Hematopoietic multipotent progenitor cell (in vitro differentiated cells): Measurements from ENCODE around the gene MAGI2. TPM values are rescaled to one million over a fixed set of nuclear protein-coding genes. Genes with fewer than 3 reads are reported as not detected.
A peak's percentile ranks its signal among the peaks of the same experiment; 100 is the strongest.
"Not testable (repeated sequence)": the region's sequence is repeated elsewhere in the genome, so short reads cannot be mapped to it uniquely, and the experiment has no call there.

Experiments
- DNase-seq, 3 donors: peaks; one replicate each; pipeline ENCODE4 v3.0.0-alpha.2; 2011 to 2015; ENCODE audit warnings: low read depth in 2 of 3, low spot score in 2 of 3
- total RNA-seq: library from RNA; depleted of rRNA; stranded (reverse); fragments of >200 nt; gene quantifications from one replicate; pipeline ENCODE4 v1.2.3, GENCODE V29; 2012

Gene MAGI2
- total RNA-seq, 1 donor, result 2.7 TPM

DNA sequence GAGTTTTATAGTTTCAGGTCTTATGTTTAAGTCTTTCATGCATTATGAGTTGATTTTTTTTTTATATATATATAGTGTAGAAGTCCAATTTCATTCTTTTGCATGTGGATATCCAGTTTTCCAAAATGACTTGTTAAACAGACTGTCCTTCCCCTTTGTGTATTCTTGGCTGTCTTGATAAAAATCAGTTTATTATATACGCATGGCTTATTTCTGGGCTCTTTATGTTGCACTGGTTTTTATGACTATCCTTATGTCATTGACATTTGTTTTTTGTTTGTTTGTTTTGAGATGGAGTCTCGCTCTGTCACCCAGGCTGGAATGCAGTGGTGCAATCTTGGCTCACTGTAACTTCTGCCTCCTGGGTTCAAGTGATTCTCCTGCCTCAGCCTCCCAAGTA, 485.9 kb downstream of the MAGI2 start:
- not testable (repeated sequence) for DNase-seq

DNA sequence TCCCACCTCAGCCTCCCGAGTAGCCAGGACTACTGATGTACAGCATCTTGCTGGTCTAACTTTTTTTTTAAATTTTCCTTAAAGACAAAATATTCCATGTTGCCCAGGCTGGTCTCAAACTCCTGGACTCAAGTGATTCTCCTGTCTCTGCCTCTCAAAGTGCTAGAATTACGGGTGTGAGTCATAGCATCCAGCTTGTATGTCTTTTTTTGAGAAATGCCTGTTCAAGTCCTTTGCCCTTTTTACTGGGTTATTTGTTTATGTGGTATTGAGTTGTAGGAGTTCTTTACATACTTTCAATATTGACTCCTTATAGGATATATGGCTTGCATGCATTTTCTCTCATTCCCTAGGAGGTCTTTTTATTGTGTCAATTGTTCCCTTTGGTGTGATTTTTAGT, 486.4 kb downstream of the MAGI2 start:
- no peak for DNase-seq

GRCh38 chr7:78959477-78959876, 494.0 kb downstream of the MAGI2 start:
- no peak for DNase-seq

GRCh38 chr7:78955329-78955728, 498.1 kb downstream of the MAGI2 start:
- no peak for DNase-seq

GRCh38 chr7:78953726-78954363, 499.6 kb downstream of the MAGI2 start:
- DNase-seq, result no peak

- DNase-seq, result peak in 1 of 3 donors; percentile 2
Observed at GRCh38 chr7:78953090-78953489, 500.4 kb downstream of the MAGI2 start.

DNA sequence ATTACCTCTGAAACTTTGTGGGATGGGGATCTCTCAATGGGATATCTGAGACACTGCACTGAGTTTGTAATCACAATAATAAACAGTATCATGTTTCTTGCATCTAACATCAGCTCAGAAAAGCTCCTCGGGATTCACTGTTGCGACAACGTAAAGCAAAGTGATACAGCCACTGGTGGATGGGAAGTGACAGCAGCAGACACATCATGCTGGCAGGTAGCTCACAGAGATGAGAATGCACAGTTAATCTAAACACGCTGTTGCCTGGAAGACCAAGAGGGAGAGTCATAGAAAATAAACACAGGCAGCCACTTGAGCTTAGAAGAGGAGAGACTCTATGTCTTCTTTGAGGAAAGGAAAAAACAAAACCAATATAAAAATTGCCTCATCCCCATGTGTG, 513.8 kb downstream of the MAGI2 start:
- no peak for DNase-seq

- peak in 1 of 3 donors; percentile 0 for DNase-seq
Observed at GRCh38 chr7:78924581-78924980, 528.9 kb downstream of the MAGI2 start.

DNA sequence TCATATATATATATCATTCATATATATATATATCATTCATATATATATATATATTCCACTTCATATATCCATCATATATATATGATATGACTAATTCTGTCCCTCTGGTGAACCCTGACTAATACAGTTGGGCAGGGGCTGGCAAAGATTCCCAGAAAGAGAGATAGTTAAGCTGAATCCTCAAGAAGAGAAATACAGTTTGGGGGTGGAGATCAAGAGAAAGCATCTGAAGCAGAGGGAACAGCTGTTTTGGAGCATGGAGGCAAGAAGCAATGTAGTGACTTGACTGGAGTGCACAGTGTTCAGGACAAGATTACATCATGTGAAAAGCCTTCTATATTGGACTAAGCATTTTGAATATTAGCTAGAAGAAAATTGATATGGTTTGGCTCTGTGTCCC, 540.7 kb downstream of the MAGI2 start:
- DNase-seq, result no peak

DNA sequence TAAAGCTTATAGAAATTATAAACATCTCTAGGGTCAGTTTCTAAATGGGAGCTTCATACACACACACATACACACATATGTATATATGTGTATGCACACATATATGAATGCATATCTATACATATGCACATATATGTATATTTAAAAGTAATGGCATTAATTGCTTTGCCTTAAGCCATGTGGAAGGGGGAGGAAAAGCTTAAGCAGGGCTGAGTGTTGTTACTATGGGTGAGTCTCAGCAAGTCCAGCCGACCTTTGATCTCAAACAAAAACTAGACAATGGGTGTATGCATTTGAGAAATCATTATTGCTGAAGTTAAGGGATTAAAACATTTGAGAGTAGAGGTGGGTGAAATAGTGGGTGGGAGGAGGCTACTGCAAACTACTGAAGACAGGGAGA, 546.7 kb downstream of the MAGI2 start:
- DNase-seq, result no peak

GRCh38 chr7:78905436-78905835, 548.0 kb downstream of the MAGI2 start:
- DNase-seq, result no peak

GRCh38 chr7:78904983-78905382, 548.5 kb downstream of the MAGI2 start:
- no peak for DNase-seq

GRCh38 chr7:78901566-78901965, 551.9 kb downstream of the MAGI2 start:
- DNase-seq, result no peak

DNA sequence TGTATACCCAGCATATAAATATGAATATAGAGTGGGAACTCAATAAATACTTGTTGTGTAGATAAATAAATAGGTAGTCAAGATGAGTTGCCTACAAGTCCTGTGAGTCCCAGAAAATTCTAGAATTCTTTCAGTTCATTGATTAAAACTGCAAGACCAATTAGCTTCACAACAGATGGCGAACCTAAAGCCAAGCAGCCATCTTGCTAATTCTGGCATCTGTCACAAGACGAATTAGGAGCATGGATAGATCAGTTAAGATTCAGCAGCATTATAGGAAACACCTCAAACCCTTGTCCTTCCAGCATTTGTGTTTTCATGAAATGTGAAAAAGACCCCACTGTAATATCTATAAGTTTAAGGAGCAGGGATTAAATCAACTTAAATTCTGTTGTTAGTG, 552.7 kb downstream of the MAGI2 start:
- no peak for DNase-seq

- DNase-seq, result no peak
Observed at GRCh38 chr7:78895393-78895792, 558.1 kb downstream of the MAGI2 start.

GRCh38 chr7:78879206-78879605, 574.3 kb downstream of the MAGI2 start:
- no peak for DNase-seq

DNA sequence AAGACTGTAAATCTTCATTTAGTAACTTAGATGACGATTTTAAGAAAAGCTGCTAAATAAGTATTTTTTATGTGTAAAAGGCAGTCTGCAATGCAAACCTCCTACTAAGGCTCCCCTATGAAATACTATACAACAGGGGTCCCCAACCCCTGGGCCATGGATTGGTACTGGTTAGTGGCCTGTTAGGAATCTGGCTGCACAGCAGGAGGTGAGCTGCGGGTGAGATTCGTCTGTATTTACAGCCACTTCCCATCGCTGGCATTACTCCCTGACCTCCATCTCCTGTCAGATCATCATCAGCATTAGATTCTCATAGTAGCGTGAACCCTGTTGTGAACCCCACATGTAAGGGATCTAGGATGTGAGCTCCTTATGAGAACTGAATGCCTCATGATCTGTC, 580.4 kb downstream of the MAGI2 start:
- DNase-seq, result no peak

- no peak for DNase-seq
Observed at GRCh38 chr7:78864339-78864738, 589.1 kb downstream of the MAGI2 start.

- no peak for DNase-seq
Observed at GRCh38 chr7:78863281-78863680, 590.2 kb downstream of the MAGI2 start.

DNA sequence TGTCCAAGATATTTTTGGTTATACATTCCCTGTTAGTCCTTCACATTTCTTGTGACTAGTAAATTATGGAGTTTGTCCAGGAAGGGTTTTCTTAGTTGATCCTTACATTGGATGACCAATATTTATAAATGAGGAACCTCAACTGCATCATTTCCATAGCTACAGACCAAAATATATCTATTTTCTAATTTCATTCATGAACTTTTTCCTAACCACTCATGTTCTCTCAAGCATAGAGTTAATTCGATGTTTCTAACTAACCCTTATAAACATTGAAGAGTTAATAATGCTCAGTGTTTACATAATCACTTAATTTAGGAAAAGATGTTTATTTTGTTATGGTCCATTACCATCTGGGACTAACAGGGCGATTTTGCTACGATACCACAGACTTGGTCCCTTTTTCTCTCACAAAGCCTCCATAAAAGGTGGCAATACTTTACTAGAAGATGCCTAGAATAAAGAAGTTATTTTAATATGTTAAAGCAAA, 591.0 kb downstream of the MAGI2 start:
- DNase-seq, result no peak

DNA sequence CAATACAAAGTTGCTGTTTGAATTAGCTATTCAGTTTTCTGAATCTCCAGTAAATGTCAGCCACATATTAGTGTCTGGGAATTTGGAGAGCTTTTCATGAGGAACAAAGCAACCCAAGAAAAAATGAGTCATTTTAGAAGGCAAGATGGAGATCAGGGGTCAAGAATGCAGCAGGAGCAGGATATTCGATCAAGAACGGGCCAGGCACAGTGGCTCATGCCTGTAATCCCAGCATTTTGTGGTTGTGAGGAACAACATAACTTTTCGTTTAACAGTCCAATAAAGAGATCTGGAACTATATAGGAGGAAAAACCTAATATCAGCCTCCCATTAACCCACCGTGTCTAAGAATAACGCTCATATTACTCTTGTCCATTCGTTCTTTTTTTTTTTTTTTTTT, 600.5 kb downstream of the MAGI2 start:
- DNase-seq, result no peak

DNA sequence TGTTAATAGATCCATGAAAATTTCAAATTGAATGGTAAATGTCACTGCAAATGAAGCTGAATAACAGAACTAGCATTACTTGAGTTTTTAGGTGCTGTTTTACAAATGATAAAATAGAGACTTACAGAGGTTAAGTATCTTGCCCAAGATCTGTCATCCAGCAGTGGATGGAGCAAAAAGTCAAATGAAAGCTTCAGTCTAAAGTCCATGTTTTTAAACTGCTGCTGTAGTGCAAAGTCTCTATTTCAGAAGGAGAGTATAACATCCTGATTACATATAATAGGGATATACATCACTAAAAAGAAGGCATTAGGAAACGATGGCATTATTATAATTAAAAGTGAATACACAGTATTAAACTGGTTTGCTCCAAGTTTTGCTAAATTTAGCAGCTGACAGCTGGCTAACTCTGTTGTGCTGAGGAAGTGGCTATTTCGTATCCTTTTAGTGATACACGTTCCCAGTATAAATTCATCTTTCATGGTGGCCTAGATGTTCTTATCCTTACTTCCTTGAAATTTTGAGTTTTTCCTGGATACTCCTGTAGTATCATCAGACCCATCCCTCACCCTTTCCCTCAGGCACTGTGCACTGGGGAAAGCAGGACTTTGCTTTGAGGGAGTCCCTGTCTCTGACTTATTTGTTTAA, 603.2 kb downstream of the MAGI2 start:
- no peak for DNase-seq

GRCh38 chr7:78845155-78845554, 608.3 kb downstream of the MAGI2 start:
- no peak for DNase-seq
